Inflammatory macrophage treated with lipopolysaccharide for 4 hours (primary cell): Measurements from ENCODE around the gene G6PC3.
"Not testable (repeated sequence)": the region's sequence is repeated elsewhere in the genome, so short reads cannot be mapped to it uniquely, and the experiment has no call there.

Source experiments
- DNase-seq: peaks from one replicate; pipeline ENCODE4 v3.0.0-alpha.2; 2020

The G6PC3 gene

GRCh38 chr17:44085908-44086307 is 15.4 kb downstream of the G6PC3 start:
- DNase-seq = no peak

DNA sequence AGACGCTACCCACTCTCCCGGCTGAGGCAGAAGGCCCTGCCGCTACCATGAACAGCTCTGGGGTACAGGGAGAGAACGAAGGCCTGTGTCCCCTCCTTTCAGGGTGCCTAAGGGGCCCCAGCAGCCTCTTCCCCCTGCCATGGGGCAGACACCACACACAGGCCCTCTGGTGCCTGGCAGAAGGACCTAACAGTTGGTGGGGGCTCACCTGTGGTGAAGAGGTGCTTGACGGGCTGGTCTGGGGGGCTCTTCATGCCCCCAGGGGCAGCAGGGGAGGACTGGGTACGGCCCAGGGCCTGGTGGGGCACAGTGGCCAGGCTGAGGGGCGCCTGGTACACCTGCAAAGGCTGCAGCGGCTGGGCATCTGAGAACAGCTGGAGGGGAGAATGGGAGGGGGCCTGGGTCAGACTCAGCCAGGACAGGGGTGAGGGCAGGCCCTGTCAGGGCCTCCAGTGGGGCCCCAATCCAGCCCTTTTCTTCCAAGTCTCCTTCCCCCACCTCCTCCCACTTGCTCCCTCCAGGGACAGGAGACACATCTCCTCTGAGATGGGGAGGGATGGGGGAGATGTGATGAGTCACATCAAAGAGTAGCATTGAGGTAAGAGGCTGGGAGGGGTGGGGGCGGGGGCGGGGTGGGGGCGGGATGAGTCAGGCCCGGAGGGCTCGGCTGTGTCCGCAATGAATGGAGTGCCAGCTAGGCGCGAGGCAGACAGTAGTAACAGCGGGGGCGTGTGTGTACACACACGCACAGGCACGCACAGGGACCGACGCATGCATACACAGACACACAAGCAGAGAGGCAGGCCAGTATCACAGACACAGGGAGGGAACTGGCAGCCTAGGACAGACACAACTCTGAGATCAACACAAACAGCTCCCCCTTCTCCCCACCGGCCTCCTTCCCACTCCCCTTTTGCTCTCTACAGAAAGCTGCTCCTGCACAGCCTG is 16.1 kb downstream of the G6PC3 start:
- peak; percentile 15 for DNase-seq

GRCh38 chr17:44087319-44087718 is 16.8 kb downstream of the G6PC3 start:
- no peak for DNase-seq

GRCh38 chr17:44088254-44088653 is 17.7 kb downstream of the G6PC3 start:
- DNase-seq = no peak

DNA sequence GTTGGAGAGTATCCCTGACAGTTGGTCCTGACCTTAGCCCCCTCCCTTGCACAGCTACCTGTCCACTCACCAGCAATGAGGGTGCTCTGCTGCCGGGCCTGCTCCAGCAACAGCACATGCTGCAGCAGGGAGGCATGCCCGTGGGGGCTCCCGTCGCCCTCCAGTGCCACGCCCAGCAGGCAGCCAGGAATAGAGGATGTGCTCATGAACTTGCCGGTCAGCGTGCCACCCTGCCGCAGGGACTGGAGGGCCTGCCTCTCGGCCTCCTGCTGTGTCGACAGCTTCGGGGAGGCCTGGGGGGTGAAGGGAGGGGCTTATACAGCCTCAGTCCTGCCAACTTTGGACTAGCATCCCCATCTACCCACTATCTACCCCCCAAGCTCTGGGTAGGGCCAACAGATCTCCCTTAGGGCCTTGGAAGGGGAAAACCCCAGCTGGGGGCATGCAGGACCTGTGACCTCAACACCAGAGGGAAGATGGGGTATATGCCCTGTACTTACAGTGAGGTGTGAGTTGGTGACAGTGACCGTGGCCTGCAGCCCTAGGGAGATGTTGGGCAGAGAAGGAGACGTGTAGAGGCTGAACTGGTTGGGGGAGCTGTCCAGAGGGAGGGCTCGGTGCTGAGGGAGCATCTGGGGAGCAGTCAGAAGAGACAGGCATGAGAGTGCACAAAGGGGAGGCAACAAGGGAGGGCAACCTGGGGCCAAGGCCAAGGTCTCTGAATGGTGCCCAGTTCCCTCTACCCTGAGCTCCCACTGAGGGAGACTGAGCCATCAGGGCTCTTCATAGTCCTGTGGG is 20.9 kb downstream of the G6PC3 start:
- no peak for DNase-seq

- no peak for DNase-seq
Observed at GRCh38 chr17:44092051-44092450, 21.5 kb downstream of the G6PC3 start.

DNA sequence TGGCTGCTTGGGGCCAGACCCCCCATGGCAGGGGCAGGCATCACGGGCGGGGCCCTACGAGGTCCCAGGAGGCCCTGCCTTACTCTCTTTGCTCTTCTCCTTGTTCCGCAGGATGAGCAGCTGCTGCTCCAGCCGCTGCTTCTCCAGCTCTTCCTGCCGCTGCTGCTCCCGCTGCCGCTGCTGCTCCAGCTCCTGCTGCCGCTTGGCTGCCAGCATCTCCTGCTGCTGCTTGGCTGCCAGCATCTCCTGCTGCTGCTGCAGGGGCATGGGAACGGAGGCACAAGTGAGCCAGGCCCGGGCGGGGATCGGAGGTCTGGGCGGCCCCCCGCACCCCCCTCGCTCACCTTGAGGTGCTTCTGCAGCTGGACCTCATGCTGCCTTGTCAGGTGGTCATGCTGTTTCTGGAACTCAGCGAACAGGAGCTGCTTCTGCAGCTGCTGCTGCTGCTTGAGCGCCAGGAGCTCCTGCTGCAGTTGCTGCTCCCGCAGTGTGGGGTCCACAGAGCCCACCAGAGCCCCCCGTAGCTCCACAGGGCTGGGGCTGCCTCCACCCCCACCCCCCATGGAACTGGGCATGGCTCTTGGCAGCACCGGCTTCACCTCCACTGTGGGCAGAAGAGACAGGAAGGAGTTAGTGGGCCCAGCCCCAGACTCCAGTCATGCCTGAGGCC is 22.8 kb downstream of the G6PC3 start:
- no peak for DNase-seq

GRCh38 chr17:44094701-44095387 is 24.3 kb downstream of the G6PC3 start:
- peak; percentile 51 for DNase-seq

DNA sequence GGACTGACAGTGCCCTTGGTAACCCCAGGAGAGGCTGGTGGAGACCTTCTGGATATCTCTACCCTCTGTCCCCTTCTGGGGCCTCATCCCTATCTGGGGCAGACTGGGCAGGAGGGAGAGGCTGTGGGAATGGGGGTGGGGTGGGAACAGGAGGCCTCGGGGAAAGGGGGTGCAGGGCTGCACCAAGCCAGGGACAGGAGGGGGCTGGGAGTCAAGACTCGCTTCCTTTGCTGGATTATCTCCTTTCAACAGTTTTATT is 24.8 kb downstream of the G6PC3 start:
- DNase-seq = no peak

DNA sequence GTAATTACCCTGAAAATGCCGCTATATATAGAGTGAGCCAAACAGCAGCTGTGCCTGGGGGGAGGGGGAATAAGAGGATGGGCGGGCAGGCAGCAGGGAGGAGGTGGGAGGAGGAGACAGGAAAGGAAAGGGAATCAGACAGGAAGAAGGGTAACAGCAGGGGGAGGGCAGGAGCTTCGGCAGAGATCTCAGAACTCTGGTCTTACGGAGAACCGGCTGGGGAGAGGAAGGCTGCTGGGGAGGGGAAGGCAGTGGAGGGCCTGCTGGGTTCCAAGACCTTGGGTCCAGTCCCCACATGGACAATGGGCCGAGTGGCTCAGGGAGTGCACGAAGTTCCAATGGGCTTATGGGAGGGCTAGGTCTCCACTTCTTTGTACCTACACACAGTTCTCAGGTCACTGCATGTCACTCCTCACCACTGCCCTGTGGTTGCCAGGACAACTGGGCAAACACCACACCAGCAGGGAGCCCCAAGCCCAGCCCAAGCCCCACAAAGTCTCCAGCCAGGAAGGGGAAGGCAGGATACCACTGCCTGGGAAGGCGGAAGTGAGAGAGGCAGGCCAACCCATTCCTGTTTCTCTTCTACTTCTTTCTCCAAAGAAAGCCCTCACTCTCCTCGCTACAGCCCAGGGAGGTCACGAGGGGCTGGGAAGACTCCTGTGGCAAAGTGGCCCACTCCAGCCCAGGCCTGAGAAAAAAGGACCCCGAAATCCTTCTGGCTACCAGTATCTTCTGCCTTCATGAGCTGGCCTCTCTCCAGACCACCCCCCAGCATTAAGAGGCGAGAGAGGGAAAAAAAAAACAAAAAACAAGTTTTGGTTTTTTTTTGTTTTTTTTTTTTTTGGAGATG is 25.3 kb downstream of the G6PC3 start:
- DNase-seq = peak; percentile 76

DNA sequence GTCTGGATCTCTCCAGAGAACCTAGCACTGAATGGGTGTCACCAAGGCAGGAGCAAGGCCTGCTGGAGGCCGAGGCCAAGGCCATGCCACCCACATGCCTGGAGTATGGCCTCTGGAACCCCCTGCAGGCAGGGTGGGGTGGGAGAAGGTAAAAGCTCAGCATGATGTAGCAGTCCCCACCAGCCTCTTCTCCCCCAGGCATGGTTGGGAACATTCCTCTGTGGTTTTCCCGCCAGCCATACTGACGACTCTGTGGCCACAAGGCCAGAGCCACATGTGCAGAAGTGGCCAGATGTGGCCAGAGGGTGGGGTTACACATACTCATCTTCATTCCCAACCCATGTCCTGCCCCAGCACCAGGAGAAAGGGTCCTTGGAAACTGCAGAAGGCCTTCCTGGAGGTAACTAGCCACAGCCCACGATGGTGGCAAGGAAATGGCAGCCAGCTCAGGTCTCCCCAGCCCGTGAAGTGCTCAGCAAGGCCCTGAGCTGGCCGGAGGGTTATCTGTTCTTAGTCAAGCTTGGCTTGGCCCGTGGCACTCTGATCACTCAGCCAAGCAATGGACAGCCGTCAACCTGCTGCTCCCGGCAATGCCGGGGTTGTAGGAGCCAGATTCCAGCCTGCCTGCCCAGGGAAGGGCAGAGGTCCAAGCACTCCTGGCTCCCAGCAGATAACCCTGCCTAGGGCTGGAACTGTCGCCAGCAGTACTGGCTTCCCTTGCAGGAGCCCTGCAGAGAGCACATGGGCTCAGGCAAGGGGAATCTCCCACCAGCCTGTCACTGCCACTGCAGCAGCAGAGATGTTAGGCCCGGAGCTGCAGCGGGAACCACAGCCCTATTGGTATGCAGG is 26.8 kb downstream of the G6PC3 start:
- DNase-seq = no peak

GRCh38 chr17:44101858-44102257 is 31.3 kb downstream of the G6PC3 start:
- DNase-seq = not testable (repeated sequence)

GRCh38 chr17:44102849-44103622 is 32.5 kb downstream of the G6PC3 start:
- no peak for DNase-seq

GRCh38 chr17:44105483-44105882 is 34.9 kb downstream of the G6PC3 start:
- DNase-seq = no peak

GRCh38 chr17:44105941-44106340 is 35.4 kb downstream of the G6PC3 start:
- no peak for DNase-seq

DNA sequence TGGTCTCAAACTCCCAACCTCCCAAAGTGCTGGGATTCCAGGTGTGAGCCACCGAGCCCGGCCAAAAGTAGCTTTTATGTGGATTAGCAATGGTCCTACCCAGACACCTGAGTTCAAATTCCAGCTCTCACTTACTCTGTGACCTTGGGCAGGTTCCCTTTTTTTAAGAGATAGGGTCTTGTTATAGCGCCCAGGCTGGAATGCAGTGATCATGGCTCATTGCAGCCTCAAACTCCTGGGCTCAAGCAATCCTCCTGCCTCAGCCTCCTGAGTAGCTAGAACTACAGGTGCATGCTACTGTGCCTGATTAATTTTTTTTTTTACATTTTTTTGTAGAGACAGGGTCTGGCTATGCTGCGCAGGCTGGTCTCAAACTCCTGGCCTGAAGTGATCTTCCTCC is 36.3 kb downstream of the G6PC3 start:
- no peak for DNase-seq

DNA sequence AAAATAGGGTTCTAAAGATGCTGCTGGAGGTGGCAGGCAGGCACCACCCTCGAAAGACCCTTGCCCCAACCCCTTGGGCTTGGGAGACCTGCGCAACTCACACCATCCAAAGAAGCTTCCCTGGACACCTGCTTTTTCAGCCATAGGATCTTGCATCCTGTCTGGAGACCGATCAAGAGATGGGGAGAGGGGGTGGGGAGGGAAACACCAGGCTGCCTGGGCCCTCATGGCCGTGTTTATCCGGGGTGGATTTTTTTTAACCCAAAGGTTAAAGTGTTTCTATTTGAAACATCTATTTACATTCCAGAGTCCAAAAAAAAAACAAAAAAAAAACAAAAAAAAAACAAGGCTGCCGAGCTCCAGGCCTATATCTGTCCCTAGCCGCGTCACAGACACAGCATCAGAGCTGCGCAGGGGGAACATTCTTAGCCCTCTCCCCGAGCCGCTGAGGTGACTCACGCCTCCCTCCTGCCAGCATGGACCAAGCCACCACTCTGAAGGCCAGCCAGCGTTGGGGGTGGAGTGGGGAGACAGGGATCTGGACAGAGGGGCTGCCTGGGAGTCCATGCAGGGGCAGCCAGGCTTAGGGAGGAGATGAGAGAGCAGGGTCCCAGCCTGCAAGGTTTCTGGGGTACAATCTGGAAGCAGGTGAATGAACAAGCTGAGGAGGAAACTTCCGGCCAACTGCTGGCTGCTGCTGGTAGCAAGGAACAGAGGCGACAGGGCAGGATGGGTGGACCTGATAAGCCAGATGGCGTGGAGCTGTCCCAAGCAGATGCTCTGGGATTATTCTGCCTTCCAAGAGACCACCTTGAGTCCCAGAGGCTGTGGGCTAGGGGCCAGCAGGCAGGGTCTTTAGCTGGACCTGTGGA is 38.1 kb downstream of the G6PC3 start:
- DNase-seq = no peak

DNA sequence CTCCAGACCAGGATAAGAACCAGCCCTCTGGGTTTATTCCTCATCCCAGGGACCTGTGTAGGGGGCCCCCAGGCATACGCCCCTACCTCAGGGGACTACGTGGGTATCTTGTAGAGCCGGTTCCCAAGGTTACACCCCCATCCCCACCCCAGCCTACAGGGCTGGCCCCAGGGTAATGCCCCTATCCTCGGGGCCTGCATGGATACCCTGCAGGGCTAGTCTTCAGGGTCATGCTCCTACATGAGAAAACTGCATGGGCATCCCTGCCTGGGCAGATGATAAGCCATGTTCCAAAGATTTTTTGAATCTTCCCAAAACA is 38.7 kb downstream of the G6PC3 start:
- no peak for DNase-seq

- DNase-seq = no peak
Observed at GRCh38 chr17:44110011-44110686, 39.6 kb downstream of the G6PC3 start.
